Esophagus (tissue), 2 donors: Measurements from ENCODE around the gene CHCHD4. TPM values are rescaled to one million over a fixed set of nuclear protein-coding genes. Genes with fewer than 3 reads are reported as not detected.
"Not testable (repeated sequence)": the region's sequence is repeated elsewhere in the genome, so short reads cannot be mapped to it uniquely, and the experiment has no call there.

ENCODE experiments used
- H3K27ac ChIP-seq, 2 donors: one replicate each; pipeline ENCODE4 v1.5.1; 2013; ENCODE audit warnings: low read depth in 2 of 2, mild to moderate bottlenecking in 2 of 2, inconsistent platforms in 1 of 2, low read length in 1 of 2, moderate library complexity in 1 of 2
- H3K27me3 ChIP-seq, 2 donors: one replicate each; pipeline ENCODE4 v1.6.1; 2013; ENCODE audit warnings: low read length in 2 of 2, control low read depth in 1 of 2, mild to moderate bottlenecking in 1 of 2; ENCODE audit not compliant: insufficient read depth in 2 of 2, control insufficient read depth in 1 of 2
- H3K36me3 ChIP-seq, 2 donors: one replicate each; pipeline ENCODE4 v1.6.1; 2013; ENCODE audit warnings: low read length in 1 of 2; ENCODE audit not compliant: control insufficient read depth in 2 of 2, insufficient read depth in 2 of 2
- H3K4me1 ChIP-seq, 2 donors: one replicate each; pipeline ENCODE4 v1.6.1; 2013; ENCODE audit warnings: low read length in 1 of 2; ENCODE audit not compliant: control insufficient read depth in 2 of 2, insufficient read depth in 2 of 2
- H3K4me3 ChIP-seq, 2 donors: one replicate each; pipeline ENCODE4 v1.5.1; 2013; ENCODE audit warnings: low read length in 2 of 2, mild to moderate bottlenecking in 2 of 2, low read depth in 1 of 2, moderate library complexity in 1 of 2
- H3K9me3 ChIP-seq, 2 donors: one replicate each; pipeline ENCODE4 v1.6.1; 2013; ENCODE audit warnings: mild to moderate bottlenecking in 2 of 2, low read depth in 1 of 2, low read length in 1 of 2, moderate library complexity in 1 of 2; ENCODE audit not compliant: control insufficient read depth in 2 of 2, insufficient read depth in 1 of 2
- WGBS, 2 donors: extraction: QIAGEN DNeasy Blood & Tissue Kit; methylation state at CpG; one replicate each; pipeline ENCODE4 v1.1.7; 2013; 5-methylcytosine and 5-hydroxymethylcytosine counted together
- polyA plus RNA-seq, 2 donors: library from polyadenylated mRNA; stranded (reverse); fragments of 200-250 nt; gene quantifications; one replicate each; pipeline ENCODE4 v1.2.3, GENCODE V29; 2013
- donor health status: healthy with polysubstance abuse.
- donor health status: Bipolar disorder and iron deficiency.

The CHCHD4 gene
- polyA plus RNA-seq, 2 donors = 6.5 to 14.9 TPM

DNA sequence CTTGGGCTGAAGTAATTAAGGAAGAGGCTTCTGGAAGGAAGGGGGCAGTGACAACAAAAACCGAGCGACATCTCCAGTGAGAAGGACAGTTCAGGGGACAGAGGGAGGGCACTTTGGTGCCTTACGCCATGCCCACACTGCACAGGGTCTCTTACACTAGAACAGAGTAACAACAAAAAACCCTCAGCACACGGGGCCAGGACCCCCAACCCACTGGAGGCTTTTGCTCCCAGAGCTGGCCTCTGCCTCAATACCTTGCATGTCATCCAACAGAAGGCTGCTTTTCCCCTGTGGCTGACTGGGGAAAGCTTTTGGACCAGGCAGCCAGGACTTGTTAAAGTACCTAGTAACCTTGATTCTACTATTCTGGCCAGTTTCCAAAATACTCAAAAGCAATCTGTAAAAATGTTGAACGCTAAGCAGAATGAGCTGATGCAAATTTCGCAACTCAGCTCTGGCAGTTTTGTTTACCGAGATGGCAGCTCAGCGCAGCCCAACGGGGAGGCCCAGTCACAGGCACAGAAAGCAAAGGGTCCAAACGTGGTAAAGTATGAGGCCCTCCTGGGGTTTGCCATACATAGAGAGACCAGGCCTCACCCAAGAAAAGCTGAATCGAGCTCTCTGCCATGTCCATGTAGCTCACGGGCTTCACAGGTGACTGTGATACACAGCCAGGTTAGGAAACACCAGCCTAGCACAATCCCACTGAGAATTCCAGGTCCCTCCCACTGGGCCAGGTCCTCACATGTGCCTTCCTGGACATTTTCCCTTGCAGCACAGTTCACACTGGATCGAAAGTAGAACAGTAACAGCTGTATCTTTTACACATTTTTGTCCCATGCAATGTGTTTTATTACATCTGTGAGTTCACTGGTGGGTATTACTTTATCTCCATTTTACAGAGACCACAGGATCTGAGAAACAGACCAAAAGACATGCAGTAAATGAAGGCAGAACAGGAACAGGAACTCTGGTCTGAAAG is 6.0 kb downstream of the CHCHD4 start:
- Histone ChIP-seq H3K27ac (peak overlapping the region; percentile 25 to 57), H3K36me3 (peaks cover 6 to 10% of the 10 kb centered on the region in 2 donors)

DNA sequence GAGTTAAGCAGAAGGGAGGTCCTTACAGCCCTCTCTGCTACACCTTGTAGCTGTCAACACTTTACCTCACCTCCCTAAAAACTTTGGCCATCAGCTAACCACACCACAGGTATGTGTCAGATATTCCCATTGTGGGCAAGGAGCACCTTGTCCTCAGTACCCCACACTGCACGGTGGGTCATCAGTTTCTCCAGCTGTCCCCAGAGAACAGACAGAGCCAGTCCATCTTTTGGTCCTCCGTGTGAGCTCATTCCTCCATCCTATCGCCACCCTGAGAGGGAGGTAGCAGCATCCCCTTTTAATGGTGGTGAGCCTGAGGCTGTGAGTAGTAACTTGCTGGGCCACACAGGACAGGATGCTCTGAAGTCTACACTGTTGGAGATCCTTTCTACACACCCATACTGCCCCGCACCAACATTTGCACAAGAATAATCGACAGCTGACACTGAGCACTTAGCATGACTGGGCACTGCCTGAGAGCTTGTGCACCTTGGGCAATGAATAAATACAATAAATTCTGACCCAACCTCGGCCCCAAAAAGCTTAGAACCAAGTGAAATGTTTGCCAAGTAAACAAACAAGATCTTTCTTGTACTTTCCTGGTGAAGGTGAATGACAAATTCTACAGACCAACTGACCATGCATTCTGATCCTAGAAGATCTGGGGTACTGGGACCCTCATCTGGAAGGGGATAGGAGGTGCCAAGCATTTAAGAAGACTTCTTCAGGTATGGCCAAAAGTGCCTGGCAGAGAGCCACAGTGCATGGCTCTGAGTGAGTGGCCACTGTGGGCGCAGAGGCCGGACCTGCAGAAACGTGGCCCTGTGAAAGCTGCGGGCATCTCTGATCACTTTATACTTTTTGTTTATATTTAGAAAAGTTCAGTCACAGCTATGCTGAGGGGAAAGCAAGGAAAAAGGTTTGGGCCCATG is 6.9 kb downstream of the CHCHD4 start:
- Histone ChIP-seq H3K9me3 (no peaks in the 10 kb centered on the region), H3K4me1 (peaks cover 5 to 12% of the 10 kb centered on the region in 2 donors), H3K27ac (no peak overlapping the region), H3K27me3 (no peaks in the 10 kb centered on the region), H3K36me3 (peaks cover 6 to 10% of the 10 kb centered on the region in 2 donors), H3K4me3 (no peak overlapping the region)
- WGBS, 2 donors = 87 to 89% methylated on average over 10 of the region's 10 CpGs

More for the DNA sequence above, 6.0 kb downstream of the CHCHD4 start:
- no peak overlapping the region for H3K4me3 ChIP-seq
- 53 to 56% methylated on average over 13 of the region's 13 CpGs for WGBS, 2 donors
- H3K9me3 ChIP-seq = no peaks in the 10 kb centered on the region
- H3K4me1 ChIP-seq = peaks cover 5 to 16% of the 10 kb centered on the region in 2 donors
- H3K27me3 ChIP-seq = no peaks in the 10 kb centered on the region

GRCh38 chr3:14113965-14114635 is 10.6 kb downstream of the CHCHD4 start:
- H3K4me3 ChIP-seq = no peak overlapping the region
- peaks cover 9 to 10% of the 10 kb centered on the region in 2 donors for H3K36me3 ChIP-seq
- no peaks in the 10 kb centered on the region for H3K27me3 ChIP-seq
- no peak overlapping the region for H3K27ac ChIP-seq
- peaks cover 3 to 5% of the 10 kb centered on the region in 2 donors for H3K4me1 ChIP-seq
- 83 to 91% methylated on average over 7 of the region's 7 CpGs for WGBS, 2 donors
- H3K9me3 ChIP-seq = no peaks in the 10 kb centered on the region

GRCh38 chr3:14110699-14111098 is 14.0 kb downstream of the CHCHD4 start:
- peaks cover 6 to 10% of the 10 kb centered on the region in 2 donors for H3K36me3 ChIP-seq
- H3K4me3 ChIP-seq = no peak overlapping the region
- no peaks in the 10 kb centered on the region for H3K9me3 ChIP-seq
- H3K27me3 ChIP-seq = no peaks in the 10 kb centered on the region
- WGBS, 2 donors = 84 to 87% methylated on average over 4 of the region's 4 CpGs
- H3K27ac ChIP-seq = no peak overlapping the region
- no peaks in the 10 kb centered on the region for H3K4me1 ChIP-seq

GRCh38 chr3:14109821-14110220 is 14.8 kb downstream of the CHCHD4 start:
- WGBS, 2 donors = 96% methylated on average over 5 of the region's 5 CpGs
- not testable (repeated sequence) for H3K36me3 ChIP-seq, H3K27me3 ChIP-seq, H3K27ac ChIP-seq, H3K9me3 ChIP-seq, H3K4me3 ChIP-seq, H3K4me1 ChIP-seq

DNA sequence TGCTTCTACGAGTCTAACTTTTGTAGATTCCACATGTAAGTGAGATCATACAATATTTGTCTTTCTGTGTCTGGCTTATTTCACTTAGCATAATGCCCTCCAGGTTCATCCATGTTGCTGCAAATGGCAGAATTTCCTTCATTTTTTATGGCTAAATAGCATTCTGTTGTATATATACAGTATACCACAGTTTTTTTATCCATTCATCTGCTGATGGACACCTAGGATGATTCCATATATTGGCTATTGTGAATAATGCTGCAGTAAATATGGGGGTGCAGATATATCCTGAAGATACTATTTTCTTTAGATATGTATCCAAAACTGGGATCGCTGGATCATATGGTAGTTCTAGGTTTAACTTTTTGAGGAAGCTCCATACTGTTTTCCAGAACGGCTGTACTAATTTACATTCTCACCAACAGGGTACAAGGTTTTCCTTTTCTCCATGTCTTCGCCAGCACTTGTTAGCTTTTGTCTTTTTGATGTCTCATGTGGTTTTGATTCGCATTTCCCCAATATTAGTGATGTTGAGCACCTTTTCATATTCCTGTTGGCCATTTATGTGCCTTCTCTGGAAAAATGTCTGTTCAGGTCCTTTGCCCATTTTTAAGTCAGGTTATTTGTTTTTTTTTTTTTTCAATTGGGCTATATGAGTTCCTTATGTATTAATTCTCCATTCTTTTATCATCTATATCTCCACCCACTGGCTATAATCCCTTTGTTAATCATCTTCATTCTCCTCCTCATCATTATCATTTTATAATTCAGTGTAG is 26.9 kb downstream of the CHCHD4 start:
- Histone ChIP-seq H3K27ac (no peak overlapping the region), H3K36me3 (no peaks in the 10 kb centered on the region), H3K27me3 (no peaks in the 10 kb centered on the region), H3K4me1 (no peaks in the 10 kb centered on the region), H3K4me3 (no peak overlapping the region), H3K9me3 (peaks cover 0 to 2% of the 10 kb centered on the region in 2 donors)
- 92 to 93% methylated on average over 5 of the region's 5 CpGs for WGBS, 2 donors

DNA sequence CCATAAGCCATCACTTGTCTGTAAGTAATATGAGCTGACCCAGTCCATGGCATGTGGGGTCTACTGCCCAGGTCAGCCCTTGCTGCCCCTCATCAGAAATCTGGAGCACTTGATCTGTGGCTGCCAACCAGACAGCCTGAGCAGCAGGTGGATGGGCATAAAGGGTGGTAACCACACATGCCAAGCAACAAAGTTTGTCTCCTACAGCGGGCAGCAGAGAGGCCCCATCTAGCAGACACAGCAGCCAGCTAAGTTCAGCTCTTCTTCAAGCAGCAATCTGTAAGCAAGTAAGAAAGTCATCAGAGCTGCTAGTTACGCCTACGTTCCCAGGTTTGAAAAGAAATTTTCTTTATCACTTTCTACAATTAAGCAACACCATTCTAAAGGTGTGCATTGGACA is 27.9 kb downstream of the CHCHD4 start:
- peaks cover 0 to 2% of the 10 kb centered on the region in 2 donors for H3K9me3 ChIP-seq
- no peaks in the 10 kb centered on the region for H3K4me1 ChIP-seq
- no peaks in the 10 kb centered on the region for H3K36me3 ChIP-seq
- WGBS, 2 donors = 90 to 91% methylated on average over 3 of the region's 3 CpGs
- H3K27ac ChIP-seq = no peak overlapping the region
- H3K4me3 ChIP-seq = no peak overlapping the region
- H3K27me3 ChIP-seq = no peaks in the 10 kb centered on the region

- no peak overlapping the region for H3K27ac ChIP-seq
- H3K36me3 ChIP-seq = no peaks in the 10 kb centered on the region
- no peak overlapping the region for H3K4me3 ChIP-seq
- no peaks in the 10 kb centered on the region for H3K27me3 ChIP-seq
- no peaks in the 10 kb centered on the region for H3K4me1 ChIP-seq
- peaks cover 0 to 2% of the 10 kb centered on the region in 2 donors for H3K9me3 ChIP-seq
Measured at GRCh38 chr3:14093831-14094230, 30.8 kb downstream of the CHCHD4 start.
